T47D (cell line): ENCODE data around the gene ACTG1.

Source experiments
- DNase-seq, 2 experiments: peaks; one replicate each; pipeline versions ENCODE4 v3.0.0 to v3.0.0-alpha.2; 2011 to 2012; ENCODE audit warnings: low read depth in 1 of 2, low spot score in 1 of 2
- JUND ChIP-seq: IDR thresholded peaks from 2 replicates; pipeline ENCODE4 v1.6.1; 2012; ENCODE audit warnings: low read depth
- in situ Hi-C: cut with HindIII; loops from 2 replicates; pipeline ENCODE4 v1.10.0; 2016; ENCODE audit warnings: low sequenced_read_pairs, low pct_unique_long_range_greater_than_20kb

Gene ACTG1

DNA sequence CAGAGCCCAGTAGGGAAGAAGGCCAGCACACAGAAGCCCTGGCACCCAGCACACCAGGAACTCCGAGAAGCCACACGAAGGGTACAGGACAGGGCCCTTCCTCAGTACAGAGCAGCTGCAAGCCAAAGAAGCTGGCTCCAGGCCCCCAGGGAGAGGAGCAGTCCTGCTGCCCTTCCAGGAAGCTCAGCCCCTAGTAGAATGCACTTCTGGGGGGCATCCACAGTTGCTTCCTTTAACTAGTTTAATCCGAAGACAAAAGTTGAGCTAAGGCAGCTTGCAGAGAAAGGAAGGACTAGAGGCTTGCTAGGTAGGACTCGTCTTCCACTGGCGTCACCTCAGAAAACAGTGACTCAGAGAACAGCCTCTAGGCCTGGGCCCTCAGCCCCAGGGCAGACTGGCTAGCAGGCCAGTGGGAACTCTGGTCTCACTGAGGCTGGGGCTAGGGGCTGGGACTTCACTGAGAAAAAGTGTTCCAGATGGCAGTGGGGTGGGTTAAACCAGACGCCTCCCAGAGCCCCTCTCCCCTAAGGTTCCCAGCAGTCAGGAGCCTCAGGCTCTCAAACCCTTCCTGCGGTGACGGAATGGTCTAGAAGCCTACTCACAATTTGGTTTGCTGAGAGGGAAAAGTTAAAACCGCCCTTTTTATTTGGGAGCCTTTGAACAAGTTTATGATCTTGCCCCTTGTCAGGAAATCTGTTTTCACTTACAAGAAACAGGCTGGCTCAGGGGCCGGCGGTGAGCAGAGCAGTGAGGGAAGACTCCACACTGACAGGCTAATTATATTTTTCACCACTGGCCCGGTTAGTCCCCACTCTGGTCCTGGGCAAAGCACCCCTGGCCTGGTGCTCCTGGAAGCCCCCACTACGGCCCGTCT is 41.4 kb downstream of the ACTG1 start:
- DNase-seq: no peak
- no peak for TF ChIP-seq JUND
- in situ Hi-C loops: no loop called here

DNA sequence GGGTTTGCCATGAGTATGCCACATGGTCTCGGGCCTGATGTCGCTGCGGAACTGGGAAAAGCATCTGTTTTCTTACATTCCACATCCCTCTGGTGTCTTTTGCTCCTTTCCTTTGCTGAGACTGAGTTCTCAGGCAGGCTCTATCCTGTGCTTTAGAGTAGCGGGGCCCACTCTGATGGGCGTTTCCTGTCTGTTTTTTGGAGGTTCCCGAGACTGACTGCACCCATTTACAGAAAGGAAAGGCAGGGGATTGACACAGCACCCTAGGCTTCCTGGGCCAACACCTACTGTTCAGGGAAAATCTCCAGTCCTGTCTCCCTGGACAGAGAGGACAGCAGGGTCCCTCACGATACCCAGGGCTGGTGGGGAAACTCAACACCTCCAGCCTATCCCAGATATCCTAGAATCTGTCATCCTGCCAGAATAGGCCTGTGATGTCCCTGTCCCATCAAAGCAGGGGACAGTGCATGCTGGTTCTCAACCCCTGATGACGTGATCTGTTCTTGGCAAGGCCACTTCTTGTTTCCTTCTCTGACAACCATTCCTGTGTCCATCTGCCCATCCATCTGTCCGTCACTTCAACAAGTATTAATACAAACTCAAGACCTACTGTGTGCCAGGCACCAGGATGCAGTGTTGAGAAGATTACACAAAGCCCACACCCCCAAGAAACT is 42.2 kb downstream of the ACTG1 start:
- no peak for TF ChIP-seq JUND
- no peak for DNase-seq
- in situ Hi-C loops: no loop called here

DNA sequence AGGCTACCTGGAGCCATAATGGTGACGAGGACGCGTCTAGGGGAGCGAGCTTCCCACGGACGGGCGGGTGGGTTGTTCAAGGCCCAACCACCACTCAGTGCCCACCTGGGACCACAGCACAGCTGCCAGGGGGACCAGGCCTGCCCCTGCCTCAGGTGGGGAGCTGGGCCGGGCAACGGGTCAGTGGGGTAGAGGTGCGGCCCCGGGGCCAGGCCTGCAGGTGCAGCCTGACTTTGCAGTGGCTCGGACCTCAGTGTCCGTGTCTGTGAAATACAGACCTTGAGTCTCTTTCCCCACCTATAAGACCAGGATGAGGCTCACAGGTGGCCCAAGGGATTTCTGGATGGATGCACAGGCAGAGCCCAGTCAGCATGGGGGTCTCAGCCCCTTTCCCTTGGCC is 43.3 kb downstream of the ACTG1 start:
- in situ Hi-C loops: no loop called here
- no peak for TF ChIP-seq JUND

GRCh38 chr17:81468770-81469121 is 43.9 kb downstream of the ACTG1 start:
- no peak for DNase-seq
- TF ChIP-seq JUND: no peak
- in situ Hi-C loops: no loop called here

More for the DNA sequence above, 43.3 kb downstream of the ACTG1 start:
- no peak for DNase-seq

DNA sequence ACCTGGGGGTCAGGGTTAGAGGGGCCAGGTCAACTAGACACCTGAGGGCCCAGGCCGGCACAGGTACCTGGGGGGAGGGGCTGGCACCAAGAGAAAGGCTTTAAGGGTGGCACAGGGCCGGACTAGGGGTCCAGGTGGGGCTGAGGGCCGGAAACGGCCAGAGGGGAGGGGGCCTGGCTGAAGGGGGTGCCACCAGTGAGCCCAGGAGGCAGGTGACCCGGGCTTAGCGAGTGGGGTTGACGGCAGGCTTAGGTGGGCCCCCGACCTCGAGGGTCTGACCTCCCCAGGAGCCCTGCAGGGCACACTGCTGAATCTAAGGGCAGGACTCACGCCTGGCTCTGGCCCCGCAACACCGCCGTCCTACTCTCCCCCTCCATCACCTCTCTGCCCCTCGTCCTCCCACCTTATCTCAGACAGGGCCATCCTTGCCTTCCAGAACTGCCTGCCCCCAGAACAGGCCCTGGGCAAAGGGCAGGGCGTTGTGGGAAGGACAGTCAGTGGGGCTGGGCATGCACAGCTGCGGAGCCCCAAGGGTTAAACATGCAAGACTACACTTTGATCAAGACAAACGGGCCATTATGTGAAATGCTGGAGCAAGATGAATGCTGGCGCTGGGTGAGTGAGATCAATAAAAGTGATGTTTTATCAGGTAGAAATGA is 44.4 kb downstream of the ACTG1 start:
- in situ Hi-C loops: no loop called here
- DNase-seq: no peak
- no peak for TF ChIP-seq JUND

DNA sequence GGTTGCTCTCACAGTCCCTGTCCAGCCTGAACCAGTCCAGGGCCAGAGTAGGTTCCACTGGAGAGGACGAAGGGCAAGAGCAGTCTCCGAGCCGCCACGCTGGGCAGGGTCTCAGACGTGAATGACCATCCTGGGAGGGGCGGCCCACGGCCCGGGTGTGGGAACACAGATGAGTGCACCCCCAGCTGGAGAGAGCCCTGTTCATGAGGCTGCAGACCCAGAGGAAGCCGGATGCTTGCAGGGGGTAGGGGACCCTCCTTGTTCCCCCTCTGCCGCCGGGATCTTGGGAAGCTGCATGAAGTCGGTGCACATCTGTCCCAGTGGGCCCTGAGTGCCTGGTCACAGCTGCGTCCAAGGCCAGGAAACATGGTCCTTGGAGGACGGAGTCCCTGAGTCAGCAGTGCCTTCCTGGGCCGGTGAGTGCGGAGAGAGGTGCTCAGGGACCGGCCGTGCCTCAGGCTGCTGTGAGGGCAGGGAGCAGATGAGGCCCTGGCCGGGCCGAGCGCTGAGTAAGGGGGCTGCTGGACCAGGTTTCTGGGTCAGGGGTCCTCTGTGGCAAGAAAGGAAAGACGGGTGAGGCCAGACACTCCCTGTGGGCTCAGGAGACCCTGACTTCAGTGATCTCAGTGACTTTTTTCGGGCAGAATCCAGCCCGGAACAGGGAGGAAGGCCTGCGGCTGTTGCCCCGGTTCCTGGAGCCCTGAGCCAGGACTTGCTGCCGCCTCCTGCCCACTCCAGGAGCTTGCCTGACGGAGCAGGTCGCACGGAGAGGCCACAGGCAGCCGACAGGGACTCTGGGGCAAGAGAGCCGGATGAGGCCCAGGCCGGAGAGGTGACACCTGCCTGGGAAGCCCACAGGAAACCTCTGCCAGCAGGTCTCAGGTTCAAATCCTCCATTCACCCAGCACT is 45.8 kb downstream of the ACTG1 start:
- in situ Hi-C loops: no loop called here
- no peak for DNase-seq
- no peak for TF ChIP-seq JUND

GRCh38 chr17:81465910-81466309 is 46.7 kb downstream of the ACTG1 start:
- no peak for DNase-seq
- no peak for TF ChIP-seq JUND
- in situ Hi-C loops: no loop called here

DNA sequence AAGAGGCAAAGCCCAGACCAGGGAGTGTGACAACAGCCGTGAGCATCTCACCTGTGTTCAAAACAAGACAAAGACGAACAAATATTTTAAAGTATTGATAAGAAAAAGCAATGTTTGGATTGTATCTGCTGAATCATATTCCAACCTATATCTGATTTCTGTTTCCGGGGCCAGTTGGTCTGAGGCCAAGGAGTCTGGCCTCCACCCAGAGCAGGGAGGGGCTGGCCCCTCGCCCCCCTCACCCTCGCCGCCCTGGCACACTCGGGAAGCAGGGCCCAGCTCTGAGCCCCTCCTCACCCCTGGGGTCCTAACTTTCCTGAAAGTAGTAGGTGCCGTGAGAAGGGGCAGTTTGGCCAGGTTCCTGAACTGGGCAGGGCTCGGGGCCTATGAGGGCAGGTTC is 48.0 kb downstream of the ACTG1 start:
- DNase-seq: no peak
- no peak for TF ChIP-seq JUND
- in situ Hi-C loops: no loop called here

DNA sequence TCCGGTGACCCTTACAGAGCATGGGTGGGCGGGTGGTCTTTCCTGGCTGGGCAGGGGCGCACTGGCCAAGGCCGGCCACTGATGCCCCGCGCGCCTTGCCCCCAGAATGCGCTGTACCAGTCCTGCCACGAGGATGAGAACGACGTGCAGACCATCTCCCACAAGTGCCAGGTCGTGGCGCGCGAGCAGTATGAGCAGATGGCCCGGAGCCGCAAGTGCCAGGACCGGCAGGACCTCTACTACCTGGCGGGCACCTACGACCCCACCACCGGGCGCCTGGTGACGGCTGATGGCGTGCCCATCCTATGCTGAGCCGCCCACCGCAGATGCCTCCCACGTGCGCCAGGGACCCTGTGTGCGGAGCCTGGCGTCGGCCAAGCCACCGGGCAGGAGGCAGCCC is 49.1 kb downstream of the ACTG1 start:
- DNase-seq: no peak
- in situ Hi-C loops: no loop called here
- TF ChIP-seq JUND: no peak

- DNase-seq: no peak
- no peak for TF ChIP-seq JUND
- in situ Hi-C loops: no loop called here
Observed at GRCh38 chr17:81462506-81463125, 50.0 kb downstream of the ACTG1 start.

DNA sequence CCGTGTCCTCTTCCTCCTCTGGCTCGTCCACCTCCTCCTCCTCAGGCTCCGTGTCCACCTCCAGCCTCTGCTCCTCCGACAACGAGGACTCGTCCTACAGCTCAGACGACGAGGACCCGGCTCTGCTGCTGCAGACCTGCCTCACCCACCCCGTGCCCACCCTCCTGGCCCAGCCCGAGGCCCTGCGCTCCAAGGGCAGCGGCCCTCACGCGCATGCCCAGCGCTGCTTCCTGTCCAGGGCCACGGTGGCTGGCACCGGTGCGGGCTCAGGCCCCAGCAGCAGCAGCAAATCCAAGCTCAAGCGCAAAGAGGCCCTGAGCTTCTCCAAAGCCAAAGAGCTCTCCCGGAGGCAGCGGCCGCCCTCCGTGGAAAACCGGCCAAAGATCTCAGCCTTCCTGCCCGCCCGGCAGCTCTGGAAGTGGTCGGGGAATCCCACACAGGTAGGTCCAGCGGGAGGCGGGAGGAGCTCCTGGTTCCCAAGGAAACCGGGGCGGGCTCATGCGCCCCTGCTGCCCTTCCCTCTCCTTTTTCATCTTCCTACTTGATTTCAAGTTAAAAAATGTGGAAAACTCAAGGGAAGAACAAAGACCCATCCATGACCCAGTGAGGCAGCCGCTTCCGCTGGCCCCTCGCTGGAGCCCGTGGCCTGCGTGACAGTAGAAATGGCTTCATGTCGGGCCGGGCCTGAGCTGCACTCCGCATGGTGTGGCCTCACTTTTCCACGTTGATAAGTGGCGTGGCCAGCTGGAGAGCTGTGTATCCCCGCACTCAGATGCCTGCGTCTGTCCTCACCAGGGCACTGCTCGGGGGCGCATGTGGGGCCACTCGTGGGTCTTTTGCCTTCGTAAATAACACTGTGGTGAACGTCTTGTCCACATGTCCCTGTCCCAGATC is 50.7 kb downstream of the ACTG1 start:
- TF ChIP-seq JUND: no peak
- in situ Hi-C loops: no loop called here
- no peak for DNase-seq
